H1 (cell line): ENCODE results near the gene MAP4K1. TPM values are rescaled to one million over a fixed set of nuclear protein-coding genes. Genes with fewer than 3 reads are reported as not detected.

Source experiments
- CBX5 ChIP-seq: fragments of 300-800, 300-1000 bp; sonication (generic); IDR thresholded peaks from 2 replicates; pipeline ENCODE4 v1.7.1; 2016; ENCODE audit warnings: antibody characterized with exemption, low read length, low read depth
- CHD1 ChIP-seq: IDR thresholded peaks from 2 replicates; pipeline ENCODE4 v1.6.1; 2012; ENCODE audit warnings: low read depth, low read length, improper control_type of control experiment
- GTF2F1 ChIP-seq: IDR thresholded peaks from 2 replicates; pipeline ENCODE4 v1.6.1; 2012; ENCODE audit warnings: low read depth, low read length, improper control_type of control experiment, borderline replicate concordance
- JUND ChIP-seq: IDR thresholded peaks from 2 replicates; pipeline ENCODE4 v1.6.1; 2011; ENCODE audit warnings: mild to moderate bottlenecking, improper control_type of control experiment, low read length
- SAP30 ChIP-seq: fragments of 300-600 bp; sonication (generic); IDR thresholded peaks from 2 replicates; pipeline ENCODE4 v1.7.1; 2012; ENCODE audit warnings: low read length, moderate library complexity, mild to moderate bottlenecking, inconsistent platforms; ENCODE audit not compliant: insufficient read depth, insufficient replicate concordance
- polyA plus RNA-seq, 7 experiments: library from polyadenylated mRNA; depleted of rRNA in 3 of 7; stranded (reverse) in 5 of 7; unstranded in 2 of 7; fragments of >200 nt in 5 of 7; fragments of 200-250 nt in 2 of 7; gene quantifications; 1 replicate in 5 of 7; 2 replicates in 1 of 7; 4 replicates in 1 of 7; pipeline versions ENCODE4 v1.2.1 to v1.2.3, GENCODE V29; 2011 to 2013; ENCODE audit warnings: missing spikeins in 2 of 7, mixed read lengths in 2 of 7
- total RNA-seq: library from RNA; stranded (reverse); fragmentation: NEBNext Ultra II Directional; extraction: Animal tissue kit (Norgen Biotek cat#: 25700); gene quantifications from 2 replicates; pipeline ENCODE4 v1.2.1, GENCODE V29; 2021
- TF ChIP-seq, protein P1 (sequence below): fragments of 300-600 bp; sonication (generic); IDR thresholded peaks from 2 replicates; pipeline ENCODE4 v1.7.1; 2012; ENCODE audit warnings: low read length, moderate library complexity, mild to moderate bottlenecking, inconsistent platforms; ENCODE audit not compliant: insufficient replicate concordance
- TF ChIP-seq, protein P2 (sequence below): IDR thresholded peaks from 2 replicates; pipeline ENCODE4 v1.6.1; 2012; ENCODE audit warnings: inconsistent platforms
- TF ChIP-seq, protein P3 (sequence below): IDR thresholded peaks from 2 replicates; pipeline ENCODE4 v1.6.1; 2011; ENCODE audit warnings: low read depth, mild to moderate bottlenecking, low read length; ENCODE audit not compliant: insufficient read depth

Gene MAP4K1
- total and polyA plus RNA-seq, 2 of the 8 experiments (the other 6 are each of a cell fraction or from before 2014, with no cell fraction given): 9.0 to 10.4 TPM

GRCh38 chr19:38559428-38560401, 58.0 kb downstream of the MAP4K1 start (continued):
- TF ChIP-seq, protein P1, sequence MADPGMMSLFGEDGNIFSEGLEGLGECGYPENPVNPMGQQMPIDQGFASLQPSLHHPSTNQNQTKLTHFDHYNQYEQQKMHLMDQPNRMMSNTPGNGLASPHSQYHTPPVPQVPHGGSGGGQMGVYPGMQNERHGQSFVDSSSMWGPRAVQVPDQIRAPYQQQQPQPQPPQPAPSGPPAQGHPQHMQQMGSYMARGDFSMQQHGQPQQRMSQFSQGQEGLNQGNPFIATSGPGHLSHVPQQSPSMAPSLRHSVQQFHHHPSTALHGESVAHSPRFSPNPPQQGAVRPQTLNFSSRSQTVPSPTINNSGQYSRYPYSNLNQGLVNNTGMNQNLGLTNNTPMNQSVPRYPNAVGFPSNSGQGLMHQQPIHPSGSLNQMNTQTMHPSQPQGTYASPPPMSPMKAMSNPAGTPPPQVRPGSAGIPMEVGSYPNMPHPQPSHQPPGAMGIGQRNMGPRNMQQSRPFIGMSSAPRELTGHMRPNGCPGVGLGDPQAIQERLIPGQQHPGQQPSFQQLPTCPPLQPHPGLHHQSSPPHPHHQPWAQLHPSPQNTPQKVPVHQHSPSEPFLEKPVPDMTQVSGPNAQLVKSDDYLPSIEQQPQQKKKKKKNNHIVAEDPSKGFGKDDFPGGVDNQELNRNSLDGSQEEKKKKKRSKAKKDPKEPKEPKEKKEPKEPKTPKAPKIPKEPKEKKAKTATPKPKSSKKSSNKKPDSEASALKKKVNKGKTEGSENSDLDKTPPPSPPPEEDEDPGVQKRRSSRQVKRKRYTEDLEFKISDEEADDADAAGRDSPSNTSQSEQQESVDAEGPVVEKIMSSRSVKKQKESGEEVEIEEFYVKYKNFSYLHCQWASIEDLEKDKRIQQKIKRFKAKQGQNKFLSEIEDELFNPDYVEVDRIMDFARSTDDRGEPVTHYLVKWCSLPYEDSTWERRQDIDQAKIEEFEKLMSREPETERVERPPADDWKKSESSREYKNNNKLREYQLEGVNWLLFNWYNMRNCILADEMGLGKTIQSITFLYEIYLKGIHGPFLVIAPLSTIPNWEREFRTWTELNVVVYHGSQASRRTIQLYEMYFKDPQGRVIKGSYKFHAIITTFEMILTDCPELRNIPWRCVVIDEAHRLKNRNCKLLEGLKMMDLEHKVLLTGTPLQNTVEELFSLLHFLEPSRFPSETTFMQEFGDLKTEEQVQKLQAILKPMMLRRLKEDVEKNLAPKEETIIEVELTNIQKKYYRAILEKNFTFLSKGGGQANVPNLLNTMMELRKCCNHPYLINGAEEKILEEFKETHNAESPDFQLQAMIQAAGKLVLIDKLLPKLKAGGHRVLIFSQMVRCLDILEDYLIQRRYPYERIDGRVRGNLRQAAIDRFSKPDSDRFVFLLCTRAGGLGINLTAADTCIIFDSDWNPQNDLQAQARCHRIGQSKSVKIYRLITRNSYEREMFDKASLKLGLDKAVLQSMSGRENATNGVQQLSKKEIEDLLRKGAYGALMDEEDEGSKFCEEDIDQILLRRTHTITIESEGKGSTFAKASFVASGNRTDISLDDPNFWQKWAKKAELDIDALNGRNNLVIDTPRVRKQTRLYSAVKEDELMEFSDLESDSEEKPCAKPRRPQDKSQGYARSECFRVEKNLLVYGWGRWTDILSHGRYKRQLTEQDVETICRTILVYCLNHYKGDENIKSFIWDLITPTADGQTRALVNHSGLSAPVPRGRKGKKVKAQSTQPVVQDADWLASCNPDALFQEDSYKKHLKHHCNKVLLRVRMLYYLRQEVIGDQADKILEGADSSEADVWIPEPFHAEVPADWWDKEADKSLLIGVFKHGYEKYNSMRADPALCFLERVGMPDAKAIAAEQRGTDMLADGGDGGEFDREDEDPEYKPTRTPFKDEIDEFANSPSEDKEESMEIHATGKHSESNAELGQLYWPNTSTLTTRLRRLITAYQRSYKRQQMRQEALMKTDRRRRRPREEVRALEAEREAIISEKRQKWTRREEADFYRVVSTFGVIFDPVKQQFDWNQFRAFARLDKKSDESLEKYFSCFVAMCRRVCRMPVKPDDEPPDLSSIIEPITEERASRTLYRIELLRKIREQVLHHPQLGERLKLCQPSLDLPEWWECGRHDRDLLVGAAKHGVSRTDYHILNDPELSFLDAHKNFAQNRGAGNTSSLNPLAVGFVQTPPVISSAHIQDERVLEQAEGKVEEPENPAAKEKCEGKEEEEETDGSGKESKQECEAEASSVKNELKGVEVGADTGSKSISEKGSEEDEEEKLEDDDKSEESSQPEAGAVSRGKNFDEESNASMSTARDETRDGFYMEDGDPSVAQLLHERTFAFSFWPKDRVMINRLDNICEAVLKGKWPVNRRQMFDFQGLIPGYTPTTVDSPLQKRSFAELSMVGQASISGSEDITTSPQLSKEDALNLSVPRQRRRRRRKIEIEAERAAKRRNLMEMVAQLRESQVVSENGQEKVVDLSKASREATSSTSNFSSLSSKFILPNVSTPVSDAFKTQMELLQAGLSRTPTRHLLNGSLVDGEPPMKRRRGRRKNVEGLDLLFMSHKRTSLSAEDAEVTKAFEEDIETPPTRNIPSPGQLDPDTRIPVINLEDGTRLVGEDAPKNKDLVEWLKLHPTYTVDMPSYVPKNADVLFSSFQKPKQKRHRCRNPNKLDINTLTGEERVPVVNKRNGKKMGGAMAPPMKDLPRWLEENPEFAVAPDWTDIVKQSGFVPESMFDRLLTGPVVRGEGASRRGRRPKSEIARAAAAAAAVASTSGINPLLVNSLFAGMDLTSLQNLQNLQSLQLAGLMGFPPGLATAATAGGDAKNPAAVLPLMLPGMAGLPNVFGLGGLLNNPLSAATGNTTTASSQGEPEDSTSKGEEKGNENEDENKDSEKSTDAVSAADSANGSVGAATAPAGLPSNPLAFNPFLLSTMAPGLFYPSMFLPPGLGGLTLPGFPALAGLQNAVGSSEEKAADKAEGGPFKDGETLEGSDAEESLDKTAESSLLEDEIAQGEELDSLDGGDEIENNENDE: no peak
- TF ChIP-seq, protein P2, sequence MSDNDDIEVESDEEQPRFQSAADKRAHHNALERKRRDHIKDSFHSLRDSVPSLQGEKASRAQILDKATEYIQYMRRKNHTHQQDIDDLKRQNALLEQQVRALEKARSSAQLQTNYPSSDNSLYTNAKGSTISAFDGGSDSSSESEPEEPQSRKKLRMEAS: no peak
- TF ChIP-seq CBX5 (no peak), CHD1 (no peak), GTF2F1 (no peak), JUND (no peak), SAP30 (no peak)
- TF ChIP-seq, protein P3, sequence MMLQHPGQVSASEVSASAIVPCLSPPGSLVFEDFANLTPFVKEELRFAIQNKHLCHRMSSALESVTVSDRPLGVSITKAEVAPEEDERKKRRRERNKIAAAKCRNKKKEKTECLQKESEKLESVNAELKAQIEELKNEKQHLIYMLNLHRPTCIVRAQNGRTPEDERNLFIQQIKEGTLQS: no peak
